Stimulated activated naive CD8-positive, alpha-beta T cell treated with anti-CD3 and anti-CD28 coated beads, Interleukin-15, amount 100 ng/mL, for 72 hours (primary cell): ENCODE results near the gene DGKH.
A peak's percentile ranks its signal among the peaks of the same experiment; 100 is the strongest.
"Not testable (repeated sequence)": the region's sequence is repeated elsewhere in the genome, so short reads cannot be mapped to it uniquely, and the experiment has no call there.

Experiments used
- ATAC-seq: fragments of 150-1000 bp; cut with Tn5 transposase; 2 replicates; pipeline ENCODE4 v1.10.0; 2021; ENCODE audit warnings: mild to moderate bottlenecking, moderate library complexity
- DNase-seq, 2 donors: peaks; one replicate each; pipeline ENCODE4 v3.0.0; 2021 to 2022
- H3K27ac Mint-ChIP-seq, 2 donors: one replicate each; pipeline ENCODE4 v1.8.0; 2022; ENCODE audit warnings: mild to moderate bottlenecking in 2 of 2, mixed read lengths in 2 of 2, moderate library complexity in 2 of 2
- H3K27me3 Mint-ChIP-seq: one replicate; pipeline ENCODE4 v1.8.0; 2022; ENCODE audit warnings: mixed read lengths
- H3K4me1 Mint-ChIP-seq: one replicate; pipeline ENCODE4 v1.8.0; 2022; ENCODE audit warnings: mild to moderate bottlenecking, mixed read lengths
- H3K4me3 Mint-ChIP-seq, 2 donors: one replicate each; pipeline ENCODE4 v1.8.0; 2022; ENCODE audit warnings: mild to moderate bottlenecking in 2 of 2, mixed read lengths in 2 of 2, moderate library complexity in 1 of 2
- H3K9me3 Mint-ChIP-seq, 2 donors: one replicate each; pipeline ENCODE4 v1.8.0; 2022; ENCODE audit warnings: mixed read lengths in 2 of 2

Gene DGKH

DNA sequence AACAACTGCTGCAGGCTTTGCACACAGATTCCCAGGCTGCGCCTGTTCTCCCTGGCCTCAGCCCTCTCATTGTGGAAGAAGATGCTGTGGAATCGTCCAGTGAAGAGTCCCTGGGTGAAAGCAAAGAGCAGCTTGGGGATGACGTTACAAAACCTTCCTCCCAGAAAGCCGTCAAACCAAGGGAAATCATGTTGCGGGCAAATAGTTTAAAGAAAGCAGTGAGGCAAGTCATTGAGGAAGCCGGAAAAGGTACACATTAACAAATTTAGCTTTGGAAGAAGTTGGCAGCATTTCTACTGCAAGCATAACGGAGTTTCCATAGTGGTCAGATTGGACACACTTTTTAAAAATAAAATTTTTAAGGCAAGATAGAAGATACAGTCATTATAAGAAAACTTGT is 140.6 kb downstream of the DGKH start:
- no peak overlapping the region for H3K4me3 Mint-ChIP-seq

DNA sequence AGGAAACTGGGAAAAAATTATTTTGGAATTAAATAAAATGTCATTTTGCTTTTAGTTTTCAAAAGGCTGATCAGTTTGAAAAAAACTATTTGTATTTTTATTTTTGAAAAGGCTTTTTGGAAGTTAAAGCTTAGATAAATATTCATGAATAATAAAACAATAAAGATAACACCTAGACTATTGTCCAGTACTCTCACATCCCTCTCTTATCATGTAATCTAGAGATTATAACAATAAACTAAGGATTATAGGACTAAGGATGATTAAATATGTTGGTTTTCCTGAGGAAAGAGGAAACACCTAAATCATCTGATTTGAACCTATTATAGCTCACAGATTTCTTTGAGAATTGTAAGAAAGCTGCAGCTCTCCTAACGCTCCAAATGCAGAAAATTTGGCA is 142.1 kb downstream of the DGKH start:
- DNase-seq (no peak), ATAC-seq (no peak)
- Mint-ChIP-seq H3K4me1 (no peaks in the 10 kb centered on the region), H3K27ac (no peak overlapping the region), H3K9me3 (no peaks in the 10 kb centered on the region), H3K4me3 (no peak overlapping the region), H3K27me3 (no peaks in the 10 kb centered on the region)

More for the DNA sequence above, 140.6 kb downstream of the DGKH start:
- Mint-ChIP-seq H3K27ac (no peak overlapping the region), H3K4me1 (no peaks in the 10 kb centered on the region), H3K27me3 (no peaks in the 10 kb centered on the region), H3K9me3 (no peaks in the 10 kb centered on the region)
- DNase-seq (no peak), ATAC-seq (no peak)

DNA sequence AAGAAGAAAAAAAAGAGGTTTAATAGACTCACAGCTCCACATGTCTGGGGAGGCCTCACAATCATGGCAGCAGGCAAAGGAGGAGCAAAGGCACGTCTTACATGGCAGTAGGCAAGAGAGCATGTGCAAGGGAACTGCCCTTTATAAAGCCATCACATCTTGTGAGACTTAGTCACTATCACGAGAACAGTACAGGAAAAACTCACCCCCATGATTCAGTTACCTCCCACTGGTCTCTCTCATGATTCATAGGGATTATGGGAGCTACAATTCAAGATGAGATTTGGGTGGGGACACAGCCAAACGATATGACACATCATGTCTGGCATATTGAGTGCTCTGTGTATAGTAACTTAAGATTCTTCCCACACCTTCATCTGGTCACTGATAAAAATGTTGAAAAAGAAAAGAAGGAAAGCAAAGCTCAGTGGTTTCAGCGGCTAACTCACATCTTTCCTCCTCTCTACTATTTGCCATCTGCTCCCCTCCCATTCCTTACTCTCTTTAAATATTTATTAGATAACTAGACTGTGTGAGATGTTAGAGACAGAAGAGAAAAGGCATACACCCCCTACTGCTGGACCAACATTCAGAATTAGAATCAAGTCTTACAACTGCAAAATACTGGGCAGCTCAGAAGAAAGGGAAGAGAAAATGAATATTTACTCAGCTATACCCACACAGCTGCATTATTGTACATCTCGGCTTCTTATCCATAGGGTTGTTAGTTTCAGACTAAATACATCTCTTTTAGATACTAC is 163.4 kb downstream of the DGKH start:
- DNase-seq (no peak), ATAC-seq (no peak)
- Mint-ChIP-seq H3K9me3 (no peaks in the 10 kb centered on the region), H3K27me3 (no peaks in the 10 kb centered on the region), H3K4me3 (no peak overlapping the region), H3K27ac (no peak overlapping the region), H3K4me1 (no peaks in the 10 kb centered on the region)

DNA sequence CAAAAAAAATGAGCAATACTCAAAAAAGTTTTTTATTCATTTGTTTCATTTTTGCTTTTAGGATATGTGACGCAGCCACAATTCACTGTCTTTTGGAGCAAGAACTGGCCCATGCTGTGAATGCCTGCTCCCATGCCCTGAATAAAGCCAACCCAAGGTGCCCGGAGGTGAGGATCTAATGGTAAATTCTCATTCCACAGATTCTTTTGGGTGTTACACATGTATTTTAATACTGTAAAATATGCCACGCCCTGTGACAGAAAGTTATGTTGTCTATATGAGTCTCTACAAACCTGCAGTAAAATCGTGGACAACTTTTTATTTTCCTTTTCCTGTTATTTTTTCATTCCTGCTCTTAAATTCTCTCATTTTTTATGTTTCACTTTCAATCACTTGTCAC is 166.0 kb downstream of the DGKH start:
- H3K27me3 Mint-ChIP-seq = no peaks in the 10 kb centered on the region
- no peaks in the 10 kb centered on the region for H3K9me3 Mint-ChIP-seq
- no peak for DNase-seq
- H3K27ac Mint-ChIP-seq = no peak overlapping the region
- no peak for ATAC-seq
- H3K4me3 Mint-ChIP-seq = no peak overlapping the region
- H3K4me1 Mint-ChIP-seq = no peaks in the 10 kb centered on the region

DNA sequence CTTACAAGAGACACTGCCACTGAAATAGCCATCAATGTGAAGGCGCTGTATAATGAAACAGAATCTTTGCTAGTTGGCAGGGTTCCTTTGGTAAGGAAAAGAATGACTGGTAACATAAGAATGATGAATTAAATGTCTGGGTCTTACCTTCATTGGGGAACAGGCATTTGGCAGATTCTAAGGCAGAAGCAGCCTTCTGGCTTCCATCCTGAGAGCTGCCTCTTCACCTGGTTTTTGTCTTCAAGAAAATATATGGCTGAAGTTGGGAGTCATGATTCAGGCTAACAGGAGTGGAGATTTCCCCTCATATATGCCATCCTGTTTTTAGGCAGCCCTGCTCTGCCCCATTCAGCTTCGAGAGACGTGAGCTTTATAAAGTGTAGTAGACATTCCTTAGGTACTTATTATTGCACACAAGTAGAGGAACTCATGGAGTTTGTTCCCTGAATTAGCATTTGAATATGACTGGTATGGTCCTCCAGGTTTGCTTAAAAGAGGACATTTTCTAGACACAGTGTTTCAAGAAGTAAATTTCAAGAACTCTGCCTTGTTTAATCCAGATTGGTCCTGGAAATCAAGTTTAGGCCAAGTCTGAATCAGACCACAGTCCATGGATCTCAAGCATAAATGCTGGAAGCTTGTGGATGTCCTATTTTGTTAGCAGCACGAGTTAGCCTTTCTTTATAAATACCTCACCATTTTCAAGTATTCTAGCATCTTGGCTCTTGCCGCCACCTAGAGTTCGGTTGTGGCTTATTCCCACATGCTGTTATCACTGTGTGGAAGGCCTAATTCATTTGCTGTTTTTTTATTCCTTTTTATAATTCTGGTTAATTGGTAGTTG is 167.4 kb downstream of the DGKH start:
- ATAC-seq (no peak), DNase-seq (peak in 1 of 2 donors; percentile 25)
- Mint-ChIP-seq H3K4me1 (no peaks in the 10 kb centered on the region), H3K27ac (peak overlapping the region in 1 of 2 donors; percentile 2), H3K4me3 (no peak overlapping the region), H3K9me3 (no peaks in the 10 kb centered on the region), H3K27me3 (no peaks in the 10 kb centered on the region)

DNA sequence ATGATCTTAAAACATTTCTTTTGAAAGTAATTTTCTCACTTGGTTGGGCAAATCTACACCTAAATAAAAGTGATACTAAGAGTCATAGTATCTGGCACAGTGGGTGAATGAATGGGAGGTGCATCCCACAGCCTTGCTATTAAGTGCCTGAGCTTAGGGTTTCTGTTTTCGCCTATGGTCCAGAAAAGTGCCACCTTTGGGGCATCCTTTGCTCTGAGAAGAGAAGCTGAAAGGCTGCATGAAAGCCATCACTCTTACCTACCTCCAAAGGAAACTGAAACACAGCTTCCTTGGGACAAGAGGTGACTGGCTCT is 167.9 kb downstream of the DGKH start:
- Mint-ChIP-seq H3K4me3 (no peak overlapping the region), H3K27me3 (no peaks in the 10 kb centered on the region), H3K27ac (no peak overlapping the region), H3K9me3 (no peaks in the 10 kb centered on the region), H3K4me1 (no peaks in the 10 kb centered on the region)
- DNase-seq (no peak), ATAC-seq (no peak)

DNA sequence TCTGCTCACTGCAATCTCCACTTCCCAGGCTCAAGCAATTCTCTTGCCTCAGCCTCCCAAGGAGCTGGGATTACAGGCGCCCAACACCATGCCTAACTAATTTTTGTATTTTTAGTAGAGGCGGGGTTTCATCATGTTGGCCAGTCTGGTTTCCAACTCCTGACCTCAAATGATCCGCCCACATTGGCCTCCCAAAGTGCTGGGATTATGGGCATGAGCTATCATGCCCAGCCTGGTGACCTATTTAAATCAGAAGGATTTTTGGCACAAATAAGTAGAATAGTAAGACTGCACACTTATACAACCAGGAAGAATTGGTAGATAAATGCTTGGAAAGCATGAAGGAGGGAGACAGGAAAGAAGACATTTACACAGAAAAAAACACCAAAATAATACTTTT is 170.1 kb downstream of the DGKH start:
- Mint-ChIP-seq H3K4me3 (no peak overlapping the region), H3K9me3 (no peaks in the 10 kb centered on the region), H3K27me3 (no peaks in the 10 kb centered on the region), H3K4me1 (no peaks in the 10 kb centered on the region), H3K27ac (no peak overlapping the region)
- ATAC-seq (no peak), DNase-seq (no peak)

DNA sequence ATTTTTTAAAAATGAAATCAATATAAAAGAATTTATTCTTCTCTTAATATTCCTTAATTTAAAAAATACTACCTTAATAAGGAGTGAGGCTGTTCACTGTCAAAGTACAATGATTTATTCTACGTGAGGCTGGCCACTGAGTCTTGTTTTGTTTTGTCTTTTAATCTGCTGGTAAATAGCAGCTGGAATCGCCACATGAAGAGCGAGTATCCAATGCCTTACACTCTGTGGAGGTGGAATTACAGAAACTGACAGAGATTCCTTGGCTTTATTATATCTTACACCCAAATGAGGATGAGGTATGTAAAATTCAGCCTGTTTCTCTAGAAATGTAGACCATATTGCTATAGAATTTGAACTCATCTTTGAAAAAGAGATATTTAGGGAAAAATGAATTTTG is 170.6 kb downstream of the DGKH start:
- DNase-seq = no peak
- no peak for ATAC-seq
- Mint-ChIP-seq H3K4me1 (no peaks in the 10 kb centered on the region), H3K27ac (no peak overlapping the region), H3K27me3 (no peaks in the 10 kb centered on the region), H3K9me3 (no peaks in the 10 kb centered on the region), H3K4me3 (no peak overlapping the region)

DNA sequence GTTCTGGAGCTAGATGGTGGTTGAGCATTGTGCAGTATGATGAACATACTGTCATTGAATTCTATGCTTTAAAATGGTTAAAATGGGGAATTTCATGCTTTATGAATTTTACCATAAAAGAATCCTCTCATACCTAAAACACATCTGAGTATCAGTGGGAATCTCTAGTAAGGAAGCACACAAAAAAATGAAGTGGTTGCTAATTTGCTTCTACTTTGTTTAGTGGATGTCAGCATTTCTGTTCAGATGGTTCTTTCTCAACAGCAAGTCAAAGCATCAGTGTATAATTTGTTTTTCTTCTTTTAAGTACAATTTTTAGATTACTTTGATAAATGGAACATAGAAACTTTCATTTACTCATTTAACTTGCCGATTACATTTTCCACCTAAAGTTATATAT is 171.4 kb downstream of the DGKH start:
- Mint-ChIP-seq H3K4me1 (no peaks in the 10 kb centered on the region), H3K4me3 (no peak overlapping the region), H3K27me3 (no peaks in the 10 kb centered on the region)

DNA sequence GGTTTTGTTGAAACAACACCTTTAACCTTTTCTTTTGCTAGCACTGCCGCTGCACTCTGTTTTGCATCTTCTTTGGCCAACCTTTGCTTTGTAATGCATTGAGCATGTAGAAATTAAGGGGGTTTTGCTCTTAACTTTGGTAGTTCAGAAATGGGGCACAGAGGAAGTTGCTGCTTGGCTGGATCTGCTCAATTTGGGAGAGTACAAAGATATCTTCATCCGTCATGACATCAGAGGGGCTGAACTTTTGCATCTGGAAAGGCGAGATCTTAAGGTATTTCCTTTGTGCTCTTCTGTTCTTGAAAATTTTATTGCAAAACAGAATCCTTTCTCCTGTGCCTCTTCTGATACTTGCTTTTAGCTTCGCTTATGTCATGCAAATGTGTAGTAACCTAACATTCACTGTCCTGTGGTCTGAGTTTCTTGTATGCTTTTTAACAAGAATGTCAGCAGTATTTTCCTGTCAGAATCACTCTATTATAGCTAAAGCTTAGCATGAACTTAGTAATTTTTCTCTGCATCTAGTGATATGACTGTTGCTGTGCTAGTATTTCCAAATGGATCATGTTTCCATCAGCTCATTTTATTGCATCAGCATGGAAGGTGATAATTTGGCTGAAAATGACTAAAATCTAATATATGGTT is 172.8 kb downstream of the DGKH start:
- Mint-ChIP-seq H3K9me3 (no peaks in the 10 kb centered on the region), H3K27me3 (no peaks in the 10 kb centered on the region), H3K4me3 (no peak overlapping the region), H3K27ac (no peak overlapping the region), H3K4me1 (no peaks in the 10 kb centered on the region)
- DNase-seq = no peak
- ATAC-seq = no peak

More for the DNA sequence above, 171.4 kb downstream of the DGKH start:
- H3K9me3 Mint-ChIP-seq = no peaks in the 10 kb centered on the region
- DNase-seq (no peak), ATAC-seq (no peak)
- H3K27ac Mint-ChIP-seq = peak overlapping the region in 1 of 2 donors; percentile 1

DNA sequence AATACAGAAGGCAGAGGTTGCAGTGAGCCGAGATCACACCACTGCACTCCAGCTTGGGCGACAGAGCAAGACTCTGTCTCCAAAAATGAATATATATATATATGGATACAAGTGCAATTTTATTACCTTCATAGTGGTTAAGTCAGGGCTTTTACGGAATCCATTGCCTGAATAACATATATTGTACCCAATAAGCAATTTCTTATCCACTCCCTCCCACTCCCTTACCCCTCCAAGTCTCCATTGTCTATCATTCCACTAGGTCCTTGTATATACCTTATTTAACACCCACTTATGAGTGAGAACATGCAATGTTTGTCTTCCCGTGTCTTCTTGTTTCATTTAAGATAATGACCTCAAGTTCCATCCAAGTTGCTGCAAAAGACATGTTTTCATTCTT is 175.2 kb downstream of the DGKH start:
- Mint-ChIP-seq H3K27me3 (no peaks in the 10 kb centered on the region), H3K27ac (no peak overlapping the region), H3K4me1 (no peaks in the 10 kb centered on the region), H3K4me3 (no peak overlapping the region), H3K9me3 (no peaks in the 10 kb centered on the region)
- ATAC-seq (no peak), DNase-seq (no peak)

DNA sequence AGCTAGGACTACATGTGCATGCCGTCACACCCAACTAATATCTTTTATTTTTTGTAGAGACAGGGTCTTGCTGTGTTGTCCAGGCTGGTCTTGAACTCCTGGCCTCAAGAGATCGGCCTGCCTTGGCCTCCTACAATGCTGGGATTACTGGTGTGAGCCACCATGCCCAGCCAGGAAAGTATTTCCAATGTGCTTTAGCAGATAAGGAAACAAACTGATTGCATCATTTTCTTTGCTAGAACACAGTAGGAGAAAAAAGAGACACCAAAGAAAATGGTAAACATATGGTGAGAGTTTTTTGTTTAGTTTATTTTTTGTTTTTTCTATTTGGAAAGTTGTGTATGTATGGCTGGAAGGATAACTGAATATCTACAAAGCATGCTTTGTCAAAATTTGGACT is 176.6 kb downstream of the DGKH start:
- Mint-ChIP-seq H3K4me1 (no peaks in the 10 kb centered on the region), H3K27me3 (no peaks in the 10 kb centered on the region), H3K27ac (no peak overlapping the region), H3K9me3 (no peaks in the 10 kb centered on the region), H3K4me3 (no peak overlapping the region)
- DNase-seq (no peak), ATAC-seq (no peak)

DNA sequence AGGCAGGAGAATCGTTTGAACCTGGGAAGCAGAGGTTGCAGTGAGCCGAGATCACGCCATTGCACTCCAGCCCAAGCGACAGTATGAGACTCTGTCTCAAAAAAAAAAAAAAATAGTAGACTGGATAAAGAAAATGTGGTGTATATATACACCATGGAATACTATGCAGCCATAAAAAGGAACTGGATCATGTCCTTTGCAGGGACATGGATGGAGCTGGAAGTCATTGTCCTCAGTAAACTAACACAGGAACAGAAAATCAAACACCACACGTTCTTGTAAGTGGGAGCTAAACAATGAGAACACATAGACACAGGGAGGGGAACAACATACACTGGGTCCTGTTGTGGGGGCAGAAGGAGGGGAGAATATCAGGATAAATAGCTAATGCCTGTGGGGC is 178.3 kb downstream of the DGKH start:
- not testable (repeated sequence) for H3K4me1 Mint-ChIP-seq, ATAC-seq, H3K27me3 Mint-ChIP-seq

DNA sequence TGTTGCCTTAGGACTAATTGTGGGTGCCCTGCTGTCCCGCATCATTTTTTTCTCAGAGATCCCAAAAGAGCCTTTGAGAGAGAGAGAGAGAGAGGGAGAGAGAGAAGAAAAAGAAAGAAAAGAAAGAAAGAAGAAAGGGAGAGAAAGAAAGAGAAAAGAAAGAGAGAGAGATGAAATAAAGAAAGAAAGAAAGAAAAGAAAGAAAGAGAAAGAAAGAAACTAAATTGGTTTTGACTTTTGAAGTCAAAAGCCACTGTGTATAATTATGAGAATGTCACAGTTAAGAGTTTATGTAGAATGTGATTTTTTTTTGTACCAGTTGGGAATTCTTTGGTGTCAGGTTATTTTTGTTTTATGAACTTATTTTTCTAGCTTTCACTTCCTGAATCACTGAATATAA is 180.1 kb downstream of the DGKH start:
- peak overlapping the region in 1 of 2 donors; percentile 20 for H3K27ac Mint-ChIP-seq
- H3K27me3 Mint-ChIP-seq = no peaks in the 10 kb centered on the region
- DNase-seq (no peak), ATAC-seq (no peak)
- H3K9me3 Mint-ChIP-seq = no peaks in the 10 kb centered on the region
- H3K4me1 Mint-ChIP-seq = no peaks in the 10 kb centered on the region
- H3K4me3 Mint-ChIP-seq = no peak overlapping the region

More for the DNA sequence above, 178.3 kb downstream of the DGKH start:
- not testable (repeated sequence) for DNase-seq, H3K9me3 Mint-ChIP-seq, H3K4me3 Mint-ChIP-seq
- peak overlapping the region in 1 of 2 donors; percentile 25 for H3K27ac Mint-ChIP-seq

DNA sequence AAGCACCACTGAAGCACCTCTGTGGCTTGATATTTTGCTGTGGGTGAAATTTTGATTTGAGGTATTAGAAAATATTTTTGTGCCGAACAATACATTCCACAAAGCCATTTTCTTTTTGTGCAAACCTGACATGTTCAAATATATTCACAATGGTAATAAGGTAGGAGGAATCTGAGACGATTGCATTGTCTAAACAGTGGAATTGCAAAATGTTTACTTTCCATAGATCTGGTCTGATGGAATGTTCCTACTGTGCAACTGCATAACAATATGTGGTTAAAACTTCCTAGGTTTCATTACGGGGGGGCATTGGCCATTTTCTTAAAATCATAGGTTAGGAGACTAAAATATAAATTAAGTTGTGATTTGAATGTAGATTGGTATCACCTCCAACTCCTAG is 180.8 kb downstream of the DGKH start:
- Mint-ChIP-seq H3K4me3 (no peak overlapping the region), H3K4me1 (no peaks in the 10 kb centered on the region), H3K27me3 (no peaks in the 10 kb centered on the region), H3K27ac (no peak overlapping the region), H3K9me3 (no peaks in the 10 kb centered on the region)
- DNase-seq (no peak), ATAC-seq (no peak)

DNA sequence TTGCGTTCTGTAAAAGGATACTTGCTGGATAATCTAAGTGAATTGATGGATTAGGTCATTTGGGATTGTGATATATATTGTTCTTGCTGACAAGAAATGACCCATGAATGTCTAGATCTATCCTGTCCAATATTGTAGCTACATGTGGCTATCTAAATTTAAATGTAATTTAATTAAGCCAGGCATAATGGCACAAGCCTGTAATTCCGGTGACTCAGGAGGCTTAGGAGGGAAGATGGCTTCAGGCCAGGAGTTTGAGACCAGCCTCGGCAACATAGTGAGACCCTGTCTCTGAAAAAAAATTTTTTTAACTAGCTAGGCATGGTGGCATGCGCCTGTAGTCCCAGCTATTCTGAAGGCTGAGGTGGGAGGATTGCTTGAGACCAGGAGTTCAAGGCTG is 184.2 kb downstream of the DGKH start:
- Mint-ChIP-seq H3K9me3 (no peaks in the 10 kb centered on the region), H3K27me3 (no peaks in the 10 kb centered on the region), H3K4me3 (no peak overlapping the region), H3K27ac (no peak overlapping the region), H3K4me1 (no peaks in the 10 kb centered on the region)
- ATAC-seq (no peak), DNase-seq (no peak)
